GM23338 (cell line): ENCODE results near the gene TBC1D14. TPM values are rescaled to one million over a fixed set of nuclear protein-coding genes. Genes with fewer than 3 reads are reported as not detected.

Source experiments
- ATAC-seq: fragments of 200-7000 bp; cut with Tn5 transposase; 3 replicates; pipeline ENCODE4 v1.9.1; 2020
- DNase-seq: peaks from one replicate; pipeline ENCODE4 v3.0.0-alpha.2; 2015; ENCODE audit warnings: low spot score
- H2AFZ ChIP-seq: fragments of 200-600 bp; sonication (generic); 2 replicates; pipeline ENCODE4 v1.8.0; 2016; ENCODE audit warnings: antibody characterized with exemption, mild to moderate bottlenecking, moderate library complexity
- H3F3A ChIP-seq: fragments of 200-600 bp; sonication (generic); replicated peaks from 2 replicates; pipeline ENCODE4 v1.8.0; 2017; ENCODE audit warnings: antibody characterized with exemption, mixed run types, low read depth
- H3K27ac ChIP-seq: fragments of 200-600 bp; sonication (generic); 2 replicates; pipeline ENCODE4 v1.6.1; 2016; ENCODE audit warnings: low read depth
- H3K27me3 ChIP-seq: fragments of 200-600 bp; sonication (generic); 2 replicates; pipeline ENCODE4 v1.8.0; 2016; ENCODE audit warnings: mild to moderate bottlenecking, mixed run types, moderate library complexity; ENCODE audit not compliant: insufficient read depth
- H3K36me3 ChIP-seq: fragments of 200-600 bp; sonication (generic); 2 replicates; pipeline ENCODE4 v1.8.0; 2016; ENCODE audit warnings: mild to moderate bottlenecking; ENCODE audit not compliant: insufficient read depth
- H3K4me1 ChIP-seq: fragments of 200-600 bp; sonication (generic); 2 replicates; pipeline ENCODE4 v1.8.0; 2016; ENCODE audit warnings: mild to moderate bottlenecking, moderate library complexity; ENCODE audit not compliant: insufficient read depth
- H3K4me2 ChIP-seq: fragments of 200-600 bp; sonication (generic); 2 replicates; pipeline ENCODE4 v1.7.1; 2017; ENCODE audit warnings: mixed run types
- H3K4me3 ChIP-seq: fragments of 200-600 bp; sonication (generic); 2 replicates; pipeline ENCODE4 v1.6.1; 2016; ENCODE audit warnings: mixed run types
- H3K79me2 ChIP-seq: fragments of 200-600 bp; sonication (generic); replicated peaks from 2 replicates; pipeline ENCODE4 v1.8.0; 2017; ENCODE audit warnings: mild to moderate bottlenecking; ENCODE audit not compliant: insufficient read depth
- H3K9me2 ChIP-seq: fragments of 200-600 bp; sonication (generic); 2 replicates; pipeline ENCODE4 v1.8.0; 2017; ENCODE audit not compliant: insufficient read depth
- H4K20me1 ChIP-seq: fragments of 200-600 bp; sonication (generic); replicated peaks from 2 replicates; pipeline ENCODE4 v1.8.0; 2017; ENCODE audit warnings: mild to moderate bottlenecking; ENCODE audit not compliant: insufficient read depth
- H3K27ac Mint-ChIP-seq: 2 replicates; pipeline ENCODE4 v1.8.0; 2020; ENCODE audit warnings: inconsistent platforms, mild to moderate bottlenecking, moderate library complexity, mixed read lengths
- H3K27me3 Mint-ChIP-seq: 3 replicates; pipeline ENCODE4 v1.8.0; 2022; ENCODE audit warnings: low read depth, mild to moderate bottlenecking, moderate library complexity, mixed read lengths, inconsistent platforms; ENCODE audit not compliant: insufficient read depth, poor library complexity
- H3K36me3 Mint-ChIP-seq: 3 replicates; pipeline ENCODE4 v1.8.0; 2021; ENCODE audit warnings: low read depth, mild to moderate bottlenecking, inconsistent platforms, moderate library complexity, mixed read lengths
- H3K4me1 Mint-ChIP-seq: 3 replicates; pipeline ENCODE4 v1.8.0; 2020; ENCODE audit warnings: mild to moderate bottlenecking, inconsistent platforms, mixed read lengths
- H3K4me3 Mint-ChIP-seq: 3 replicates; pipeline ENCODE4 v1.8.0; 2021; ENCODE audit warnings: moderate library complexity, mild to moderate bottlenecking, inconsistent platforms, mixed read lengths
- H3K9me3 Mint-ChIP-seq: 3 replicates; pipeline ENCODE4 v1.8.0; 2020; ENCODE audit warnings: moderate library complexity, mild to moderate bottlenecking, inconsistent platforms, mixed read lengths
- CTCF ChIP-seq, 2 experiments: fragments of 200-600 bp in 1 of 2; sonication (generic) in 1 of 2; conservative IDR thresholded peaks; 2 replicates each; pipeline versions ENCODE4 v1.5.1 to v1.6.1; 2016 to 2017; ENCODE audit warnings: antibody characterized with exemption in 2 of 2, low read depth in 2 of 2, mild to moderate bottlenecking in 2 of 2, moderate library complexity in 1 of 2
- NANOG ChIP-seq: IDR thresholded peaks from 2 replicates; pipeline ENCODE4 v1.6.1; 2016; ENCODE audit warnings: antibody characterized with exemption, borderline replicate concordance
- REST ChIP-seq: IDR thresholded peaks from one replicate; pipeline ENCODE4 v1.6.1; 2018; ENCODE audit warnings: antibody characterized with exemption; ENCODE audit not compliant: unreplicated experiment
- STAT1 ChIP-seq: IDR thresholded peaks from one replicate; pipeline ENCODE4 v1.6.1; 2016; ENCODE audit warnings: antibody characterized with exemption; ENCODE audit not compliant: unreplicated experiment
- ZNF114 ChIP-seq: fragments of 250-450 bp; sonication (Bioruptor Pico); IDR thresholded peaks from 2 replicates; pipeline ENCODE4 v1.5.0; 2020; ENCODE audit warnings: mild to moderate bottlenecking, moderate library complexity
- polyA plus RNA-seq: library from polyadenylated mRNA; unstranded; fragments of >200 nt; fragmentation: Nextera tagmentation; extraction: Ambion mirVana; gene quantifications from 2 replicates; pipeline ENCODE4 v1.2.1, GENCODE V29; 2016
- total RNA-seq: library from RNA; depleted of rRNA; stranded (reverse); fragments of >200 nt; shearing (Covaris generic); gene quantifications from 2 replicates; pipeline ENCODE4 v1.2.3, GENCODE V29; 2014

TBC1D14 gene
- total and polyA plus RNA-seq, 2 experiments from 2014 or later, result 18.2 to 59.7 TPM

- Histone ChIP-seq H3K4me1 (peaks cover 11% of the 10 kb centered on the region), H3K79me2 (peaks cover 37% of the 10 kb centered on the region), H2AFZ (peak overlapping the region; percentile 59), H4K20me1 (peaks cover 9% of the 10 kb centered on the region), H3K36me3 (no peaks in the 10 kb centered on the region), H3K9me2 (no peaks in the 10 kb centered on the region), H3K27ac (no peak overlapping the region), H3K27me3 (peaks cover 12% of the 10 kb centered on the region), H3K4me3 (peak overlapping the region; percentile 89), H3K4me2 (peak overlapping the region; percentile 98), H3F3A (peaks cover 8% of the 10 kb centered on the region; the same call in 1 of the 2 replicates)
- H3K36me3 Mint-ChIP-seq, result no peaks in the 10 kb centered on the region
- ATAC-seq, result peak; percentile 15
- DNase-seq, result peak; percentile 65
- H3K4me3 Mint-ChIP-seq, result peak overlapping the region; percentile 94
- H3K27ac Mint-ChIP-seq, result 0 out of 2 replicates have a peak overlapping the region, but pooled peaks have one; percentile 72
- peaks cover 33% of the 10 kb centered on the region for H3K27me3 Mint-ChIP-seq
- no peaks in the 10 kb centered on the region for H3K9me3 Mint-ChIP-seq
- H3K4me1 Mint-ChIP-seq, result peaks cover 29% of the 10 kb centered on the region
- TF ChIP-seq NANOG, result no peak
- peak in 1 of 2 experiments; percentile 43; a peak in 2 of 4 replicates for TF ChIP-seq CTCF (conservative IDR thresholded peaks at IDR 0.05; ENCODE audit: low read depth in 2 of 2)
- no peak for TF ChIP-seq REST
Measured at GRCh38 chr4:6910340-6910959, 824 bp downstream of the TBC1D14 start.

GRCh38 chr4:6910960-6911874 is 1.6 kb downstream of the TBC1D14 start:
- H3K79me2 ChIP-seq, result peaks cover 37% of the 10 kb centered on the region
- no peaks in the 10 kb centered on the region for H3K36me3 ChIP-seq
- H4K20me1 ChIP-seq, result peaks cover 9% of the 10 kb centered on the region
- H3K27me3 ChIP-seq, result peaks cover 12% of the 10 kb centered on the region
- H3K4me2 ChIP-seq, result peak overlapping the region; percentile 98
- H3K36me3 Mint-ChIP-seq, result no peaks in the 10 kb centered on the region
- ATAC-seq, result no peak
- H3K27ac Mint-ChIP-seq, result no peak overlapping the region
- peaks cover 30% of the 10 kb centered on the region for H3K4me1 Mint-ChIP-seq
- peak overlapping the region; percentile 94 for H3K4me3 Mint-ChIP-seq
- H3F3A ChIP-seq, result peaks cover 8% of the 10 kb centered on the region; the same call in 1 of the 2 replicates
- H3K9me2 ChIP-seq, result no peaks in the 10 kb centered on the region
- no peaks in the 10 kb centered on the region for H3K9me3 Mint-ChIP-seq
- peaks cover 34% of the 10 kb centered on the region for H3K27me3 Mint-ChIP-seq
- H2AFZ ChIP-seq, result no peak overlapping the region
- no peak overlapping the region for H3K27ac ChIP-seq
- no peak for DNase-seq
- peaks cover 11% of the 10 kb centered on the region for H3K4me1 ChIP-seq
- H3K4me3 ChIP-seq, result peak overlapping the region; percentile 89
- TF ChIP-seq ZNF114 (CRISPR knock-in tag) (no peak), REST (no peak), STAT1 (no peak)
